G401 (cell line): ENCODE measurements around the gene PCYT1B. TPM values are rescaled to one million over a fixed set of nuclear protein-coding genes. Genes with fewer than 3 reads are reported as not detected.
"Not testable (repeated sequence)": the region's sequence is repeated elsewhere in the genome, so short reads cannot be mapped to it uniquely, and the experiment has no call there.

ENCODE experiments used
- DNase-seq: peaks from one replicate; pipeline ENCODE4 v3.0.0-alpha.2; 2015; ENCODE audit warnings: low spot score
- in situ Hi-C: cut with HindIII; loops from 2 replicates; pipeline ENCODE4 v1.10.0; 2016; ENCODE audit warnings: low sequenced_read_pairs, mixed read lengths
- total RNA-seq: library from RNA; depleted of rRNA; stranded (reverse); fragments of >200 nt; shearing (Covaris generic); gene quantifications from 2 replicates; pipeline ENCODE4 v1.2.3, GENCODE V29; 2014; rRNA removed

Gene PCYT1B
- not detected in 2 replicates for total RNA-seq

DNA sequence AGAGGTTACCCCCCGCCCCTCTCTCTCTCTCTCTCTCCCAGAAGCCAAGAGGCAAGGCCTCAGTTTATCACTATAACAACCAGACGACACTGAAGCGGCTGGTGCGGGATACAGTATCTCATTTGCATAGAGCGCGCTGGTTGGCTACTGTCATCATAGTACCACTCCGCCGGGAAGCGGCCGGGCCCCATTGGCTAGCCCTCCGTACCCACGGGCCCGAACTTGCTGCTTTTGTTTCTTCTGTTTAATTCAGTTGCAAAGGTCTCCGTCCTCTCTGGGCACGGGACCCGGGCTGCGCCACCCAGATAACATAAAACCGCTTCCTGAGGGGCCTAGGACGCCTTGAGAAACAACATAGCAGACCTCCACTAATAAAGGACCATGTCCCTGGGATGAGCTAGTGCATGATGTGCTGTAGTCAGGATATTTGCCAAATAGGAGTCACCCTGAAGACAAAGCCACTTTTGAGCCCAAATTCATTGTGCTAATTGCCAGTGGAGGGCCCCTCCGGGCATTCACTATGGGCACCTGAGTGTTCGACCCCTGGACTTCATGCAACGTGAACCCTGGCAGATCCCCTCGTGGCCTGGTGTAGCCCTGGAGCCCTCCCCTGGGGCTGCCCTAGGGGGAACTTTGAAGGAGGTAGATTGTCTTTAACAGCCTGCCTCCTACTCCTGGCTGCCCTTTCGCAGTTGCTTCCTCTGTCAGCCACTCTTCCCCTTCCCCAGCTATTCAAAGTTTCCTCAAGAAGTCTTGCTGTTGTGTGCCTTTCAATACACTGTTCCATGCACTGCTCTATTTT lies at the start of gene PCYT1B:
Gene PCYT1B, minus strand, starts transcription at position 91 of the 802 bp plus-strand sequence. CDS start 242 bp downstream, outside the sequence.
- DNase-seq = peak; percentile 78
- in situ Hi-C loops = no loop called here

DNA sequence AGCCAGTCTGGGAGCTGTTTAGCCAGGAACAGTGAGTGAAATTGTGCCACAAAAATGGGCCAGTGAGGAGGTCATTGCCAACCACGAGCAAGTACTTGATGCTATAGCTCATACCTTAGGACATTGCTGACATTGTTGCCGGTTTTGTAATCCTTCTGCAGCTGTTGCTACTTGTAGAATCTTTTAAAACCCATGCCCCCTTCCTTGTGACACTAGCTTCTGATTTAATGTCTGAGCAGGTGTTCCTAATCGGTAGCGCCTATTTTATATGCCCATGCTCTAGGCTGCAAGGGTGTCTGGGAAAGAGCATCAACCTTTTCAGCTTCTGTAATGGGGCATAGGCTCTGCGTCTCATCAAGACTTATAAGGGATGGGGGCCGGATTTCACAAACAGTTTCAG lies 49.1 kb upstream of the PCYT1B start:
- DNase-seq = no peak
- in situ Hi-C loops = no loop called here

DNA sequence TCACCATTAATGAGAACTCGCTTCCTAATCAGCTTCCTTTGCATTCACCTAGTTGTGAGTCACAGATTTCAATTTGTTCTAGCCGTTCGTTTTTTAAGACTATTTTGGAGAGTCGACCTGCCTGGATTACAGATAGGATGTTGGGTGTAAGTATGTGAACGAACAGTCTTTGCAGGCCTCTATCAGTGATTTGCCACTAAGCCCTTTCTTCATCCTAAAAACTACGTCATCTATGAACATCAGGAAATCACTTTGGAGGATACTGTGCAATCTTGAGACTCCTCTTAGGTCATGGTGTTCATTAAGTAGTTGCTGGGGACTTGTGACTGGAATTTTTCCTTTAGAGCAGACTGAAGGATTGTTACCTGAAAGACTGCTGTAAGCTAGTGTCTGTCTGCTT lies 47.7 kb upstream of the PCYT1B start:
- in situ Hi-C loops = no loop called here

DNA sequence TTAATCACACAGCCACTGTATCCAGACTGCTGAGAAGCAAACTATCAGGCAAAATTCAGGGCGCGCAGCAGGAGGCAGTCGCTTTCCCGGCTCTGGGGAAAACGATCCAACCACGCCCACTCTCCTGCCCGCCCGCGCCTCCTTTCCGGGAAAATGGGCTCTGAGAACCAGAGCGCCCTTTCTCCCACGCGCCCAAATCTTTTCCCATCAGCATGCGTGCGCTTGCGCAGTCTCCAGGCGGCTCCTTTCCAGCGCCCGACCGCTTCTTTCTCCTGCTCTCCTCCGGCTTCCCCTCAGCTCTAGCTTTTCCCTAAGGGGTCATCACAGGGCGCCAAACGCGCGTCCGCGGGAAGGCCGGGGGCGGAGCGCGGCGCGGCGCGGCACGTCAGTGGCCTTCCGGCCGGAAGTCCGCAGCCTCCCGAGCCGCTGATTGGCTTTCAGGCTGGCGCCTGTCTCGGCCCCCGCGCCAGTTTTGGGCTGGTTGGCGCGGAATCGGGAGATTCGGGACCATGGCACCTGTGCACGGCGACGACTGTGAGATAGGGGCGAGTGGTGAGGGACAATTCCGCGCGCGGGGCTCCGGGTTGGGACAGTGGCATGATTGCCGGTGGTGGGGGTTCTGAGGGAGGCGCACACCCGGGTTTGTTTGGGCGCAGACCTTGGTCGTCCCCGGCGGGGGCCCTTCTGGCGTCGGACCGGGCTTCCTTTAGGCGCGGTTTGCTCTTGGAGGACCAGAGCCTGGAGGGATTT lies 46.5 kb upstream of the PCYT1B start, which contains the start of gene POLA1:
Gene POLA1, plus strand, starts transcription at position 466 of the 750 bp plus-strand sequence. Its CDS starts 44 bp downstream, at position 510.
- peak; percentile 92 for DNase-seq
- in situ Hi-C loops = no loop called here

More for the DNA sequence above, 47.7 kb upstream of the PCYT1B start:
- DNase-seq = no peak

DNA sequence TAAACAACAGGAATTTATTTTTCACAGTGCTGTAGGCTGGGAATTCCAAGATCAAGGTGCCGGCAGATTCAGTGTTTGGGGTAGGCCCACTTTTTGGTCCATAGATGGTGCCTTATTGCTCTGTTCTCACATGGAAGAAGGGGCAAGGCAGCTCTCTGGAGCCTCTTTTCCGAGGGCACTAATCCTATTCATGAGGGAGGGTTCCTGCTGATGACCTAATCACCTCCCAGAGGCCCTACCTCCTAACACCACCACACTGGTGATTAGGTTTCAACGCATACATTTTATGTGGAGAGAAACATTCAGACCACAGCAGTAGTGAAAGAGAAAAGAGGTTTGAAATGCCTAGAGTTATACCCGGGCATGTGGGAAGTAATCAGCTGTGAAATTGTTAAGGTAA lies 45.2 kb upstream of the PCYT1B start:
- DNase-seq = no peak
- in situ Hi-C loops = no loop called here

DNA sequence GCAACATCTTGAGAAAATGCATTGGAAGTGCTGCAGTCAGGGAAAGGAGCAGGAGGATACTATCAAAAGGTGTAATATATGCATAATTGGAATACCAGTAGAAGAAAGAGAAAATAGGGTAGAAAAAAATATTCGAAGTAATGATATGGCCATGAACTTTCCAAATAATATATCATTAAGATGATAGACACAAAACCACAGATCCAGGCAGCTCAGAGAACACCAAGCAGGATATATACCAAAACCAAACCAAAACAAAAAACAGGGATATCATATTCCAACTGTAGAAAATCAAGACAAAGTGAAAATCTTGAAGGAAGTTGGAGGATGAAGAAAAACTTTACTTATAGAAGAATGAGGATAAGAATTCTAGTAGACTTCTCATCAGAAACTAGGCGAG lies 36.9 kb upstream of the PCYT1B start:
- DNase-seq = no peak
- in situ Hi-C loops = no loop called here

DNA sequence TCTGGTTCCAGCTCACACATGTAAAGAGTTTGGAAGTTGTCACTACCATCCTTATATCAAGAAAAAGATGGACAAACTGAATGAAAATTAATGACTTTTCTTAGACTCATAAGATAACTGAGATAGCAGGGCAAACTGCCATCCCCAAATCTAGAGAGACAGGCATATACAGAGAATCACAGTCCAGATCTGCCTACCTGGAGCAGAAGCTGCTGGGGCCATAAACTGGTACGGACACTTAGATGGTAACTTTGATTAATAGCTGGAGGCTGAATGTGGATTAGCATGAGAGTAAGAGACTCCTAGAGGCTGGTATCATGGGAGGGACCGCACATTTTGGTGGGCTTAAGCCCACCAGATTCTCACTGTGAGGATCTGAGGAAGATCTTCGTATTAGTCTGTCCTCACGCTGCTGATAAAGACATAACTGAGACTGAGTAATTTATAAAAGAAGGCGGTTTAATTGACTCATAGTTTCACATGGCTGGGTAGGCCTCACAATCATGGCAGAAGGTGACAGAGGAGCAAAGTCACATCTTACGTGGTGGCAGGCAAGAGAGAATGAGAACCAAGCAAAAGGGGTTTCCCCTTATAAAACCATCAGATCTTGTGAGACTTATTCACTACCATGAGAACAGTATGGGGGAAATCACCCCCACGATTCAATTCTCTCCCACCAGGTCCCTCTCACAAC lies 35.7 kb upstream of the PCYT1B start:
- in situ Hi-C loops = no loop called here
- no peak for DNase-seq

DNA sequence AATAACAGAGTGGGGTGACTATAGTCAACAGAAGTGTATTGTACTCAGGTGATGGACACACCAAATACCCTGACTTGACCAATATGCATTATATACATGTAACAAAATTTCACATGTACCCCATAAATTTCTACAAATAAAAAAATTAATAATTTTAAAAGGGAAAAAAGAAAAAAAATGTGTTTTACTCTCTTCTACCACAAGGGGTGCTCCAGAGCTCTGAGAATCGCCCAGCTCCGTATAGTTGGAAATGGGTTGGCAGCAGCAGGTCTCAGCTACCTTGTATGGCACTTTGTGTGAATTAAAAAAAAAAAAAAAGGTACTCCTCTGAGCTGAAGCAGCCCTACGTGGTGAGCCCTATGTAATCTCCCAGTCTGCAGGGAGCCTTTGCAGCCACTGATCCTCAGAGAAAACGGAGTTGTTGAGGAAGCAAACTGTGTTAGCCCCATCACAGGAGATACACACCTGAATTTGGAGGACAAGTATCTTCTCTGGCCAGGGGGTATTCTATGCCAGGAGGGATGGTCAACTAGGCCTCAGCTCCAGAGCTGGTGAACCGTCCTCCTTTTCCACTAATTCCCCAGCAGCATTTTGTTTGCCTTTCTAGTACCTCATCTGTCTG lies 29.4 kb upstream of the PCYT1B start:
- in situ Hi-C loops = no loop called here
- no peak for DNase-seq

DNA sequence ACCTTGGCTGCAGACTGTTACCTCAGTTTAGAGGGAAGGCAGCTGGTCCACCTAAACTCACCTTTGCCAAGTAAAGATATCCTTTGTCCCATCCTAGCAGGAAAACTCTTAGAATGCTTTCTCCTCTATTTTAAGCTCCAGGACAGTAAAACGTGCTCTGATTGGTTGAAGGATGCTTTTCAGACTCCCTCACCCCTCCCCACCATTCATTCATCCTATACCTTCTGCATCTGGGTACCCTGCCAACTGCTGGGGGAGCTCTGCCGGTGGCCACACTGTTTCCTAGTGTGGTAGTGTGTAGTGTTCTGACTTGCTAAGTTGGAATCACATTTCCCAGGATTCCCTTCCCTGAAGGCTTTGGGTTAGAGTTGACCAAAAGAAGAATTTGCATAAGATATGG lies 26.3 kb upstream of the PCYT1B start:
- in situ Hi-C loops = no loop called here
- DNase-seq = no peak

DNA sequence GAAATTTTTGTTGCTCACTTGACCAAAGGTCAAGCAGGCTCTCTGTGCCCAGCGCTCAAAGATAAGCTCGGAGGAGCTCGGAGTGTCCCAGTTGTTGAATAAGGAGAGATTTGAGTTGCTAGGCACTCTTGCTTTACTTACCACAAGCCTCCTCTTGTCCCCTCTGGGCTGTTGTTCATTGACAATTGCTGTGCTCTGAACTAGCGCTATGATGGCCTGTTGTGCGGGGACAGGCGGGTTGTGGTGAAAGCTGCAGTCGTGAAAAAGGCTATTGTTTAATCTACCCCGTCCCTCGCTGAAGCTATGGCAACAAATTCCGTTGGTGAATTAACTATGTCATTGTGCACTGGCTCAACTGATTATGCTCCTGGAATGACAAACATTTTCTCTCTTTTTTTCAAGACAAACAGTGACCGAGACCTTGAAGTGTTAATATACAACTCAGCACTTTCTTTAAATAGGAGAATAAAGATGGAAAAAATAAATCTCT lies 25.6 kb upstream of the PCYT1B start:
- DNase-seq = no peak
- in situ Hi-C loops = no loop called here

DNA sequence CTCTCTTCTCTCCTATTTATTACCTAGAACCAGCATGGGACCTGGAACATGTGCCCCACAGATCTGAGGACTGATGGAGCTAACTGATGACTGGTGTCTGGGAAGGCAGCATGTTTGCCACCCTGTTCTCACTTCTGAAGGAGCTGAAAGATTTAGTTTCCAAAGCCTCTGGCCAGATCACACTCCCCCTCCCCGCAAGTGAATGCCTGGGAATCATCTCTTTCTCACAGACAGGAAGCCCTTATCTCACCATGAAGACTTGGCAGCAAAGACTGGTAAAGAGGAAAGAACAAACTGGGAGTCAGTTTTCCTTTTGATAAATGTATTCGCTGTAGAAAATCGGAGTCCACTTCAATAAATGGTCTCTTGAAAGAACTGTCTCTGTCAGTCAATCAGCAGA lies 21.0 kb upstream of the PCYT1B start:
- in situ Hi-C loops = no loop called here
- no peak for DNase-seq

DNA sequence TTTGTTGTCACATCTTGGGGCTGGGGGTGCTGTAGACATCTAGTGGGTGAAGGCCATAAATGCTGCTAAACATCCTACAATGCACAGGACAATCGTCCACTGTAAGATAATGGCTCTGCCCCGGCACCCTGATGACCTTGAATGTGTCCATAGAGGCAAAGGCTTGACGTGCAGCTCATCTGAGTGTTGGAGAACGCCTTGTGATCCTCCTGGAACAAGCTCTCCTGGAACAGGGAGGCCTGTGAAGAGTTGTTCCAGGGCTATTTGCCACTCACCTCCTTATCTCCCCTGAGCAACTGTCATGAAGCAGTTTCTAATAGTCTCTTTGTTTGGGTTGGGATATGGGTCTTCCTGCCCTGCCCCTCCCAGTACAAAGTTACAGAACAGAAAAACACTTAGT lies 15.2 kb upstream of the PCYT1B start:
- no peak for DNase-seq
- in situ Hi-C loops = no loop called here

DNA sequence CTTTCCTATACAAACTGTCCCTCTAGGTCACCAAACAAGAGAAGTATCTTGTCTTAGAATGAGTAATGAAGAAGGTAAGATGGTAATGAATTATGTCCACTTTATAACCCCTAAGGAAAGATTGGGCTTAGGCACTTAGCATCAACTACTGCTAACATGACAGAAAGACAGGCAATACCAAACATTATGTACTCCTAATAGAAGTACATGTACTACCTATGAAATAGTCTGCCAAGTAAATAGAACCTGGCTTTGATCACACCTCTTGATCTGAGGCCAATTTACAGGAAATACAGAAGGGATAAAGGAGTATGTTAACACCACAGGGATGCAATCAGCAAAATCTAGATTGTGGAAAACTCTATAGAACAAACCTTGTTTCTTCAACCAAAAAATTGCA lies 14.1 kb upstream of the PCYT1B start:
- no peak for DNase-seq
- in situ Hi-C loops = no loop called here

DNA sequence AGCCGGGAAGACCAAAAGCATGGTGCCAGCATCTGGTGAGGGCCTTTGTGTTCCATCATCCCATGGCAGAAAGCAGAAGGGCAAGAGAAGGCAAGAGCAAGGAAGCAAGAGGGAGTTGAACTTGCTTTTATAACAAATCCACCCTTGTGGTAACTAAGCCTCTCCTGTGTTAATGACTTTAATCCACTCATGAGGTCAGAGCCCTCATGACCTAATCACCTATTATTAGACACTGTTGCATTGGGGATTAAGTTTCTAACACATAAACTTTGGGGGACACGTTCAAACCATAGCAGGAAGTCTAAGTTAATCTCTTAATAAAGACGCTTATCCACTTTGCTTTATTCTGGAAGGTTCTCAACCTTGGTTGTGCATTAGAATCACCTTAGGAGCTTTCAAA lies 12.5 kb upstream of the PCYT1B start:
- no peak for DNase-seq
- in situ Hi-C loops = no loop called here

DNA sequence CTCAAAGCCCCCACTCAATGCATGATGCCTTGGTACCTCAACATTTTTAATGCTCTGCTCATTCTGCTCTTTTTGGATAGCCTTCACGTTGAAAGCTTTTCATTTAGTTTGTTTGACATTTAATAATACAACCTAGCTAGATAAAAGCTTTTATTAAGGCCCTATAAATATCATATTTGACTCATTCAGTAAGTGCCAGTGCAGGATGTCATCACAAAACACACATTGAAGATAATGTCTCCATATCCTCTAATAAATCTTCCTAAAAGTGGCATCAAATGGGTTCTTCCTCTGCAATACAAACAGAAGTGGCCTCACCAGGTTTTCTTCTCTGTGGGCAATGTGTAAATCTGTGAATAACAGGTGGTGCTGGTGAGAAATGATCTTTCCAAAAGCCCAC lies 12.0 kb upstream of the PCYT1B start:
- DNase-seq = no peak
- in situ Hi-C loops = no loop called here

DNA sequence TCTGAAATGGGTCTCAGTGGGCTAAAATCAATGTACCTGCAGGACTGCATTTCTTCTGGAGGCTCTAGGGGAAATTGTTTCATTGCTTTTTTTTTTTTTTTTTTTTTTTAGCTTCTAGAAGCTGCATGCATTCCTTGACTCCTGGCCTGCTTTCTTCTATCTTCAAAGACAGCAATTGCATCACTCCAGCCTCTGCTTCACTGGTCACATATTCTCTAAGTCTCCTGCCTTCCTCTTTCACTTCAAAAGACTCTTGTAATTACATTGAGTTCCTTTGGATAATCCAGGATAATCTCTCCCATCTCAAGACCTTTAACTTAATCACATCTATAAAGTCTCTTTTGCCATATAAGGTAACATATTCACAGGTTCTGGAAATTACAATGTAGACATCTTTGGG lies 11.3 kb upstream of the PCYT1B start:
- no peak for DNase-seq
- in situ Hi-C loops = no loop called here

DNA sequence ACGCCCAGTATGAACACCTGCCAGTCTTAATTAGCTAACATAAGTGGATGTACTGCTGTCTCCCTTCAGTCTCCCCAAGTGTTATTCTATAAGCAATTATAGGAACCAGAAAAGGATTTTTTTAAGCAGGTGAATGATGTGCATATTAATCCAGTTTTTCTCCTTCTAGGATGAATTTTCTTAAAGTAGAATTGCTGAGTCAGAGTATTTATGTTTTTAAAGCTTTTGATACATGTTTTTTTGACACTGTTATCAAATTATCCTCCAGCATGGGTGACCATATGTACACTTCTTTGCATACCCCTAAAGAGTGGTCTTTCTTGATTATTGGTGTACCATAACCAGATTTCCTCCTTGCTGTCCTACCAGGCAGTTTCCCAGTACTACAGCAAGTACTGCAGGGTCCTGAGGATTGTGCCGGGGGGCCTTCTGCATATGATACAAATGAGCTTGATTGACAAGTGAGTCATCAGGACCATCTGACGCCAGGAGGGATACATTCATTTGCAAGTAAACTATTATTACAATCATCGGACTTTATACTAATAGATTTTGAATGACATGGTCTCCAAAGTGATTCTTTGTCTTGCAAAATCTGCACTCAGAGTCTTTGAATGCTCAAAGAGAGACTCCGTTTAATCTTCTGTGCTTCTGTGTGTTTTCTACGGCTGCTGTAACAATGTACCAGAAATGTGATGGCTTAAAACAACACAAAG lies 10.7 kb upstream of the PCYT1B start:
- in situ Hi-C loops = no loop called here

DNA sequence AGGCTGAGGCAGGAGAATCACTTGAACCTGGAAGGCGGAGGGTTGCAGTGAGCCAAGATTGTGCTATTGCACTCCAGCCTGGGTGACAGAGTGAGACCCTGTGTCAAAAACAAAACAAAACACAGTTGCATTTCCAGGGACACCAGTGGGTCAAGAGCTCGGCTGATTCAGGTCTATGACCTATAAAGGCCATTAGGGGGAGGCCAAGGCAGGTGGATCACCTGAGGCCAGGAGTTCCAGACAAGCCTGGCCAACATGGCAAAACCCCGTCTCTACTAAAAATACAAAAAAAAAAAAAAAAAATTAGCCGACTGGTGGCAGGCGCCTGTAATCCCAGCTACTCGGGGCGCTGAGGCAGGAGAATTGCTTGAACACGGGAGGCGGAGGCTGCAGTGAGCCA lies 8.5 kb upstream of the PCYT1B start:
- DNase-seq, in situ Hi-C loops: not testable (repeated sequence)

More for the DNA sequence above, 10.7 kb upstream of the PCYT1B start:
- DNase-seq = no peak

DNA sequence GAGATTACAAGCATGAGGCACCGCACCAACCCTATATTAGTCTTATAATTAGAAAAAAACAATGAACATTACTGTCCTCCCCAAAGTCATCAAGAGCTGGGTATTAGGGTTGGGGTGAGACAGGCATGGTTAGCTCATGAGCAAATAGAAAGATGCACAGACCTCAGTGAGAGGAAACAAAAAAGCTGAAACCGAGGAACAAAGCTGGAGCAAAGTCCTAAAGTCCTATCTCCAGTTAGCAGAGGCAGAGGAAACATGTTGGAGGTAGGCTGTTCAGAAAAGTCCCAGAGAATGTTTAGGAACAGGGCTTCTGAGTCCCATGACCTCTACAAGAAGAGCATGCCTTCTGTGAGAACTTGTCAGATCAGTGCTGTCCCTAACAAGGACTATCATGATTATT lies 4.6 kb upstream of the PCYT1B start:
- no peak for DNase-seq
- in situ Hi-C loops = no loop called here
